Activated CD4-positive, CD25-positive, alpha-beta regulatory T cell (primary cell): ENCODE data around the gene CDH15.

ENCODE experiments used
- DNase-seq, 4 experiments: peaks; one replicate each; lab custom pipeline; 2025; lab: John Stamatoyannopoulos, UW

The CDH15 gene

GRCh38 chr16:89140981-89141883 lies 30.3 kb upstream of the CDH15 start:
- no peak for DNase-seq

- DNase-seq = no peak
These were observed 29.7 kb upstream of the CDH15 start for GRCh38 chr16:89141884-89142267.

GRCh38 chr16:89142474-89143195 lies 28.9 kb upstream of the CDH15 start:
- no peak for DNase-seq

- no peak for DNase-seq
These were observed 28.3 kb upstream of the CDH15 start for GRCh38 chr16:89143201-89143741.

GRCh38 chr16:89143911-89144675 lies 27.5 kb upstream of the CDH15 start:
- no peak for DNase-seq

- no peak for DNase-seq
These were observed 26.9 kb upstream of the CDH15 start for GRCh38 chr16:89144681-89145080.

- DNase-seq = no peak
These were observed 26.0 kb upstream of the CDH15 start for GRCh38 chr16:89145406-89146161.

GRCh38 chr16:89146211-89147005 lies 25.1 kb upstream of the CDH15 start:
- DNase-seq = no peak

GRCh38 chr16:89147085-89147817 lies 24.3 kb upstream of the CDH15 start:
- DNase-seq = no peak

GRCh38 chr16:89149386-89149785 lies 22.2 kb upstream of the CDH15 start:
- DNase-seq = no peak

- DNase-seq = no peak
These were observed 21.3 kb upstream of the CDH15 start for GRCh38 chr16:89150090-89150835.

- no peak for DNase-seq
These were observed 20.6 kb upstream of the CDH15 start for GRCh38 chr16:89150981-89151380.

- DNase-seq = no peak
These were observed 18.5 kb upstream of the CDH15 start for GRCh38 chr16:89152831-89153700.

GRCh38 chr16:89153848-89154271 lies 17.7 kb upstream of the CDH15 start:
- no peak for DNase-seq

- no peak for DNase-seq
These were observed 17.0 kb upstream of the CDH15 start for GRCh38 chr16:89154390-89155183.

- DNase-seq = no peak
These were observed 16.3 kb upstream of the CDH15 start for GRCh38 chr16:89155184-89155679.
